Left kidney (tissue), 8 donors: ENCODE results near the gene SNRNP70. TPM values are rescaled to one million over a fixed set of nuclear protein-coding genes. Genes with fewer than 3 reads are reported as not detected.
A peak's percentile ranks its signal among the peaks of the same experiment; 100 is the strongest.
"Not testable (repeated sequence)": the region's sequence is repeated elsewhere in the genome, so short reads cannot be mapped to it uniquely, and the experiment has no call there.

Experiments used
- DNase-seq: peaks from one replicate; pipeline ENCODE4 v3.0.0-alpha.2; 2013
- long read RNA-seq, 8 donors: transcript quantifications; one replicate each; lab custom pipeline, GENCODE V29; 2026
- polyA plus RNA-seq: library from polyadenylated mRNA; unstranded; fragments of 120-200 nt; gene quantifications from one replicate; pipeline ENCODE4 v1.2.1, GENCODE V29; 2013; ENCODE audit not compliant: insufficient read length

SNRNP70 gene, protein sequence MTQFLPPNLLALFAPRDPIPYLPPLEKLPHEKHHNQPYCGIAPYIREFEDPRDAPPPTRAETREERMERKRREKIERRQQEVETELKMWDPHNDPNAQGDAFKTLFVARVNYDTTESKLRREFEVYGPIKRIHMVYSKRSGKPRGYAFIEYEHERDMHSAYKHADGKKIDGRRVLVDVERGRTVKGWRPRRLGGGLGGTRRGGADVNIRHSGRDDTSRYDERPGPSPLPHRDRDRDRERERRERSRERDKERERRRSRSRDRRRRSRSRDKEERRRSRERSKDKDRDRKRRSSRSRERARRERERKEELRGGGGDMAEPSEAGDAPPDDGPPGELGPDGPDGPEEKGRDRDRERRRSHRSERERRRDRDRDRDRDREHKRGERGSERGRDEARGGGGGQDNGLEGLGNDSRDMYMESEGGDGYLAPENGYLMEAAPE
- 354 TPM for polyA plus RNA-seq
- long read RNA-seq, donor 1, transcript SNRNP70-201 (10 exons, 1,603 nt) = minor isoform, 7 of 162 reads
- long read RNA-seq, donor 1, transcript SNRNP70-206 (10 exons, 1,574 nt) = major isoform, 29 of 162 reads
- long read RNA-seq, donor 1, transcript SNRNP70-203 (3 exons, 3,221 nt) = minor isoform, 20 of 162 reads
- long read RNA-seq, donor 1, transcript SNRNP70-209 (11 exons, 1,757 nt) = minor isoform, 9 of 162 reads
- long read RNA-seq, donor 1, partial matches to known transcripts = 80 of 162 reads
- long read RNA-seq, donor 1, other reads (novel, unspliced or antisense) = 10 of 162 reads
- long read RNA-seq, donor 2, transcript SNRNP70-206 (10 exons, 1,574 nt) = minor isoform, 6 of 162 reads
- long read RNA-seq, donor 2, transcript SNRNP70-203 (3 exons, 3,221 nt) = major isoform, 11 of 162 reads
- long read RNA-seq, donor 2, partial matches to known transcripts = 133 of 162 reads
- long read RNA-seq, donor 2, other reads (novel, unspliced or antisense) = 0 of 162 reads
- long read RNA-seq, donor 3, transcript SNRNP70-203 (3 exons, 3,221 nt) = major isoform, 8 of 98 reads
- long read RNA-seq, donor 3, partial matches to known transcripts = 79 of 98 reads
- long read RNA-seq, donor 3, other reads (novel, unspliced or antisense) = 0 of 98 reads
- long read RNA-seq, donor 4, partial matches to known transcripts = 0 of 4 reads
- long read RNA-seq, donor 4, other reads (novel, unspliced or antisense) = 0 of 4 reads
- long read RNA-seq, donor 5, transcript SNRNP70-203 (3 exons, 3,221 nt) = minor isoform, 15 of 245 reads
- long read RNA-seq, donor 5, transcript SNRNP70-201 (10 exons, 1,603 nt) = minor isoform, 6 of 245 reads
- long read RNA-seq, donor 5, transcript SNRNP70-209 (11 exons, 1,757 nt) = minor isoform, 6 of 245 reads
- long read RNA-seq, donor 5, transcript SNRNP70-206 (10 exons, 1,574 nt) = major isoform, 41 of 245 reads
- long read RNA-seq, donor 5, partial matches to known transcripts = 160 of 245 reads
- long read RNA-seq, donor 5, other reads (novel, unspliced or antisense) = 16 of 245 reads
- long read RNA-seq, donor 6, transcript SNRNP70-206 (10 exons, 1,574 nt) = major isoform, 31 of 130 reads
- long read RNA-seq, donor 6, transcript SNRNP70-201 (10 exons, 1,603 nt) = minor isoform, 9 of 130 reads
- long read RNA-seq, donor 6, transcript SNRNP70-203 (3 exons, 3,221 nt) = minor isoform, 8 of 130 reads
- long read RNA-seq, donor 6, partial matches to known transcripts = 78 of 130 reads
- long read RNA-seq, donor 6, other reads (novel, unspliced or antisense) = 0 of 130 reads
- long read RNA-seq, donor 7, transcript SNRNP70-206 (10 exons, 1,574 nt) = major isoform, 38 of 255 reads
- long read RNA-seq, donor 7, transcript SNRNP70-203 (3 exons, 3,221 nt) = minor isoform, 19 of 255 reads
- long read RNA-seq, donor 7, transcript SNRNP70-209 (11 exons, 1,757 nt) = minor isoform, 8 of 255 reads
- long read RNA-seq, donor 7, transcript SNRNP70-201 (10 exons, 1,603 nt) = minor isoform, 13 of 255 reads
- long read RNA-seq, donor 7, partial matches to known transcripts = 161 of 255 reads
- long read RNA-seq, donor 7, other reads (novel, unspliced or antisense) = 11 of 255 reads
- long read RNA-seq, donor 8, partial matches to known transcripts = 30 of 37 reads
- long read RNA-seq, donor 8, other reads (novel, unspliced or antisense) = 0 of 37 reads

- DNase-seq = peak; percentile 99
Observed at GRCh38 chr19:49085020-49085867, at the start of gene SNRNP70. SNRNP70 (plus strand) TSS chr19:49085451; CDS start chr19:49086415, 964 bp downstream.

DNA sequence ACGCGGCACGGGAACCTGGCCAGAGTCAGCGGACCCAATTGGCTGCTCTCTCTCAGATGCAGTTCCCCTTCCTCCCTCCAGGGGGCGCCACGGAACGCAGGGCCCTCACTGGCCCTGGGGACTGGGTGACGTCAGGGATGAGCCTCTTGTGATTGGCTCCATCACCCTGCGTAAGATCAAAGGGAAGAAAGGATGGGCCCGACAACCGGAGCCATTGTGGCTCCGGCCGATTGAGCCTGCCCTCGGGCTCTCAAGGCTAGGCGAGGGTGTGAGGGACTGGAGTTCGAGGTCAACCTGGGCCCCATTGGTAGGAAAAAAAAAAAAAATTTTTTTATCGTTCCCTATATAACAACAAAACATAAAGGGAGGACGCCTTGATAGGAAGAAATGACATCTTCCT is 48.4 kb upstream of the SNRNP70 start, which contains the start of gene CGB1:
Gene CGB1 (minus strand): TSS at position 81 of the 400 bp plus-strand sequence. CDS start 184 bp downstream, outside the sequence.
- not testable (repeated sequence) for DNase-seq

GRCh38 chr19:49038111-49038510 is 47.1 kb upstream of the SNRNP70 start:
- not testable (repeated sequence) for DNase-seq

DNA sequence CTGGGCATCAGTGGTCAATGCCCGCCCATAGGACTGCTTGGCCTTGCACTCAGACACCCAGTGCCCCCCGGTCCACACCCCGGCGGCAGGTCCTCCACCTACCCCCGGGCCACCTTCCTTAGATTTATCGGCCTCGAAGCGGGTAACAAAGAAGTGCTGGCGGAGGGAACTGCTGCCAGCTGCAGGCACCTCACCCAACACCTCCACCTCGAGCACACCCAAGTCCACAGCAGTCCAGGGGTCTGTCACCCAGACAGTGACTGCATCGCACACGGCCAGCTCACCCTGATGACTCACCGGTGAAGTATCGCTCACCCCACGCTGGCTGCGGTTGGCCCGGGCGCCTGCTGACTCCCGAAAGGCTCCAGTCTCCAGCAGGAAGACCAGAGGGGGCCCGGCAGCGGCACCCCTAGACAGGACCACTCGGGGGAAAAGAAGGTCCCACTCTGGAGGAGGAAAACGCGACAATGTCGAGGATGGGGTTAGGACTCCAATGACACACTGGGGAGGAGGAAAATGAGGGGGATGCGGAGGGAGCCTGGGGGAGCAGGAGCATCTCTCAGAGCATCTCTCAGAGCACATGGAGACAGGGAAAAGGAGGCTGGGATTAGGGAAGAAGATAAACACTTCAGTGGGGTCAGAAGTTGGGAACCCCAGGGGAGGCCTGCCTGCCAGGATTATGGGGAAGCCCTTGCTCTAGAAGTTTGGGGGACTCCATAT is 46.5 kb upstream of the SNRNP70 start:
- not testable (repeated sequence) for DNase-seq

DNA sequence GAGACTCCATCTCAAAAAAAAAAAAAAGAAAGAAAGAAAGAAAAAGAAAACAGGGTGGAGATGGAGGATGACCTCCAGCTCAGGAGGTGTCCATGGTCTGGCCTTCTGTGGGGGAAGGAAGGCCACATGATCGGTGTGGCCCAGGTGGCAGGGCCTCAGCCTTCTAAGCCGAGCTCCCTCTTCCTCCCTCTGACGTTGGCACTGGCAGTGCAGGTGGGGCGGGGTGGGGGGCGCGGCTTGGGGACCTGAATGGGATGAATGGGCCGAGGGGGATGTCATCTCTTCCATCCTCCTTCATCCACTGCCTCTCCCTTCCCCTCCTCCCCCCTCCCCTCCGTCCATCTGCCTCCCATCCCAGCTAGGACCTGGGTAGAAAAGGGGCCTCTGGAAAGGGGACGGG is 45.5 kb upstream of the SNRNP70 start:
- DNase-seq = not testable (repeated sequence)

- no peak for DNase-seq
Observed at GRCh38 chr19:49042177-49042576, 43.1 kb upstream of the SNRNP70 start.

GRCh38 chr19:49042666-49043065 is 42.6 kb upstream of the SNRNP70 start:
- DNase-seq = not testable (repeated sequence)

GRCh38 chr19:49043548-49043947 is 41.7 kb upstream of the SNRNP70 start, which contains the start of gene CGB5:
CGB5 (plus strand) TSS chr19:49043848; CDS start chr19:49044210, 362 bp downstream.
- not testable (repeated sequence) for DNase-seq

DNA sequence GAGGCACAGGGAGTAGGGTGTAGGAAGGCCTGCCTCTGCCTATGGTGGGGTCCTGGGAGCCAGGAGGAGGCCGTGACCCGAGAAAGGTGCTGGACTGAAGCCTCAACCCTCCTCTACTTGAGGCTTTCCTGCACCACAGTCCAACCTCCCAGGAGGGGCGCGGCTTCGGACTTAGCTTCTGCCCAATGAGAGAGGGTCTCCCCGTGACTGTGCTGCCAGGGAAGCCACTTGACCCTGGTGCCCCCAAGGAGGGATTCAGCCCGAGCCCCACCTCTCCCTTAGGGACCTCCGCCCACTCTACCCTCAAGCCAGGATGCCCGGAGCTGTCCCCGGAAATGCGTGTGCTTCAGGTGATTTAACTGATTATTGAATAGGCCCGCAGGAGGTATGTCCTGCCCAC is 36.2 kb upstream of the SNRNP70 start, which contains the start of gene CGB8:
Gene CGB8 (minus strand): TSS at position 101 of the 400 bp plus-strand sequence. CDS start 372 bp downstream, outside the sequence.
- DNase-seq = not testable (repeated sequence)

GRCh38 chr19:49049834-49050233 is 35.4 kb upstream of the SNRNP70 start:
- not testable (repeated sequence) for DNase-seq

- DNase-seq = not testable (repeated sequence)
Observed at GRCh38 chr19:49050376-49051033, 34.7 kb upstream of the SNRNP70 start.

GRCh38 chr19:49056101-49056901 is 28.9 kb upstream of the SNRNP70 start:
- no peak for DNase-seq

- DNase-seq = not testable (repeated sequence)
Observed at GRCh38 chr19:49056902-49057596, 28.2 kb upstream of the SNRNP70 start.

DNA sequence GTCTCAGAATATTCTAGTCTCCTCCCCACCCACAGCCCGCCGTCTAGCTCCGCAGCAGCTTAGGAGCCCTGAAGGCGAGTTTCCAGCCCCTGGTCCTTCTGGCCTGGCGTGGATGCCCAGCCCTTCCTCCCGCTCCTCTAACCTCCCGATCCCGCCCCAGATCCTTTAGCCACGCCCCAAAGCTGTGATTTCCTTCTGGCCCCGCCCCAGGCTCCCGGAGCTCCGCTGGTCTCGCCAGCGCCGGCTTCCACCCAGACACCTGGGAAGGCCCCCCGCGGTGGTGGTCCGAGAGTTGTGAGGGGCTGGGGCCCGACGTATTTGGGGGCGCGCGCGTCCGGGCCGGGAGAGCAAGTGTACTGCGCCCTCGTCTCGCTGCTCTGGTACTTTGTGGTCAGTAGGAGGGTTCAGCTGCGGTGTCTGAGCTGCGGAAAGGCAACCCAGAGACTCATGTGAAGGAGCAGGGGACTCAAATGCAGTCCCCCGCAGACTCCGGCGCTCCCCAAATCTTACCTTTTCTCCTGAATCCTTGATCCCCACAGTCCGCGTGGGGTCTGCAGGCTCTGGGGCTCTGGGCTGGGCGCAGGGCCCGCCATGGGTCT is 27.5 kb upstream of the SNRNP70 start, which contains the start of gene CGB7:
Gene CGB7 (minus strand): TSS at position 114 of the 599 bp plus-strand sequence. CDS start 2,374 bp downstream, outside the sequence.
- peak; percentile 66 for DNase-seq

- DNase-seq = no peak
Observed at GRCh38 chr19:49058562-49058961, 26.7 kb upstream of the SNRNP70 start.
